CD4-positive, alpha-beta T cell (primary cell): ENCODE measurements around the gene ANKRD29. TPM values are rescaled to one million over a fixed set of nuclear protein-coding genes. Genes with fewer than 3 reads are reported as not detected.
"Not testable (repeated sequence)": the region's sequence is repeated elsewhere in the genome, so short reads cannot be mapped to it uniquely, and the experiment has no call there.

Experiments used
- ATAC-seq: fragments of 200-7000 bp; cut with Tn5 transposase; one replicate; pipeline ENCODE4 v1.10.0; 2022; ENCODE audit warnings: mild to moderate bottlenecking; ENCODE audit not compliant: poor library complexity
- CTCF ChIA-PET: fragments of 350-600 bp; sonication (Branson Sonifier 250); formaldehyde crosslinking; loops from one replicate; lab custom pipeline; 2021; ENCODE audit warnings: antibody characterized with exemption, inconsistent platforms; lab: Charles Lee
- POLR2A ChIA-PET: fragments of 350-600 bp; sonication (Branson Sonifier 250); formaldehyde crosslinking; loops from one replicate; lab custom pipeline; 2021; ENCODE audit warnings: antibody characterized with exemption, inconsistent platforms; lab: Charles Lee
- DNase-seq, 14 experiments: peaks; one replicate each; pipeline ENCODE4 v3.0.0-alpha.2; 2013 to 2020; ENCODE audit warnings: mixed read lengths in 2 of 14
- H3K27ac ChIP-seq, 2 donors: one replicate each; pipeline versions ENCODE4 v1.5.1 to v1.7.0; 2013; ENCODE audit warnings: low read length in 2 of 2, low read depth in 1 of 2, mild to moderate bottlenecking in 1 of 2
- H3K27me3 ChIP-seq, 2 experiments: 1 replicate in 1 of 2; 2 replicates in 1 of 2; pipeline versions ENCODE4 v1.6.1 to v1.7.0; 2013; ENCODE audit warnings: low read length in 2 of 2, control low read depth in 1 of 2, mild to moderate bottlenecking in 1 of 2, moderate library complexity in 1 of 2; ENCODE audit not compliant: insufficient read depth in 2 of 2, control insufficient read depth in 1 of 2
- H3K36me3 ChIP-seq: one replicate; pipeline ENCODE4 v1.6.1; 2013; ENCODE audit warnings: low read length, control low read depth; ENCODE audit not compliant: insufficient read depth
- H3K4me1 ChIP-seq: one replicate; pipeline ENCODE4 v1.6.1; 2013; ENCODE audit warnings: low read length, control low read depth; ENCODE audit not compliant: insufficient read depth
- H3K4me3 ChIP-seq: one replicate; pipeline ENCODE4 v1.5.1; 2013; ENCODE audit warnings: mild to moderate bottlenecking, low read length, moderate library complexity
- H3K9me3 ChIP-seq, 2 experiments: 1 replicate in 1 of 2; 2 replicates in 1 of 2; pipeline versions ENCODE4 v1.6.1 to v1.7.0; 2013; ENCODE audit warnings: low read length in 2 of 2, mild to moderate bottlenecking in 2 of 2, control low read depth in 1 of 2, moderate library complexity in 1 of 2; ENCODE audit not compliant: control insufficient read depth in 1 of 2, insufficient read depth in 1 of 2
- H3K27ac Mint-ChIP-seq: one replicate; pipeline ENCODE4 v1.8.0; 2020; ENCODE audit warnings: mixed read lengths
- H3K27me3 Mint-ChIP-seq: one replicate; pipeline ENCODE4 v1.8.0; 2021; ENCODE audit warnings: mixed read lengths
- H3K36me3 Mint-ChIP-seq: one replicate; pipeline ENCODE4 v1.8.0; 2021; ENCODE audit warnings: low read depth, mixed read lengths
- H3K4me1 Mint-ChIP-seq: one replicate; pipeline ENCODE4 v1.8.0; 2021; ENCODE audit warnings: low read depth, mixed read lengths
- H3K4me3 Mint-ChIP-seq: one replicate; pipeline ENCODE4 v1.8.0; 2020; ENCODE audit warnings: mild to moderate bottlenecking, mixed read lengths
- H3K9me3 Mint-ChIP-seq: one replicate; pipeline ENCODE4 v1.8.0; 2020; ENCODE audit warnings: mixed read lengths
- CTCF ChIP-seq: fragments of 200-600 bp; IDR thresholded peaks from one replicate; pipeline ENCODE4 v1.8.0; 2022; ENCODE audit warnings: antibody characterized with exemption, mild to moderate bottlenecking
- intact Hi-C, 2 experiments: fragments of 100-400 bp; cut with DNase I in 1 of 2; cut with micrococcal nuclease in 1 of 2; formaldehyde crosslinking; loops; one replicate each; pipeline versions ENCODE4 v1.15.1 to v1.9.0; 2023 to 2025; cut with DNase I, micrococcal nuclease
- total RNA-seq, 174 experiments: library from RNA in 2 of 174; stranded (reverse) in 2 of 174; gene quantifications; one replicate each; pipeline ENCODE4 v1.2.3 and lab custom pipeline; 2021 to 2026

ANKRD29 gene
- total RNA-seq, 2 experiments from 2014 or later: 0.28 to 0.58 TPM

GRCh38 chr18:23641143-23641720 is 21.5 kb downstream of the ANKRD29 start:
- H3K4me3 ChIP-seq: no peak overlapping the region
- Mint-ChIP-seq H3K9me3 (no peaks in the 10 kb centered on the region), H3K36me3 (no peaks in the 10 kb centered on the region), H3K27me3 (no peaks in the 10 kb centered on the region), H3K27ac (no peak overlapping the region), H3K4me3 (no peak overlapping the region), H3K4me1 (no peaks in the 10 kb centered on the region)
- peaks cover 0 to 17% of the 10 kb centered on the region in 2 experiments for H3K9me3 ChIP-seq
- intact Hi-C loops: no loop called here
- no peak for DNase-seq
- no peaks in the 10 kb centered on the region for H3K4me1 ChIP-seq
- ChIA-PET POLR2A (no interaction called here), CTCF (no interaction called here)
- no peak for ATAC-seq
- no peaks in the 10 kb centered on the region for H3K27me3 ChIP-seq
- no peak for TF ChIP-seq CTCF
- H3K36me3 ChIP-seq: no peaks in the 10 kb centered on the region
- no peak overlapping the region for H3K27ac ChIP-seq

GRCh38 chr18:23640052-23640451 is 22.7 kb downstream of the ANKRD29 start:
- Mint-ChIP-seq H3K36me3 (no peaks in the 10 kb centered on the region), H3K9me3 (no peaks in the 10 kb centered on the region), H3K4me1 (peaks cover 7% of the 10 kb centered on the region), H3K27ac (no peak overlapping the region), H3K27me3 (no peaks in the 10 kb centered on the region), H3K4me3 (no peak overlapping the region)
- intact Hi-C loops: no loop called here
- H3K9me3 ChIP-seq: peaks cover 0 to 17% of the 10 kb centered on the region in 2 experiments
- H3K27me3 ChIP-seq: no peaks in the 10 kb centered on the region
- H3K36me3 ChIP-seq: no peaks in the 10 kb centered on the region
- no peak for ATAC-seq
- DNase-seq: no peak
- H3K4me3 ChIP-seq: no peak overlapping the region
- ChIA-PET CTCF (no interaction called here), POLR2A (no interaction called here)
- TF ChIP-seq CTCF: no peak
- H3K27ac ChIP-seq: no peak overlapping the region
- H3K4me1 ChIP-seq: no peaks in the 10 kb centered on the region

- ATAC-seq, H3K4me1 ChIP-seq, H3K9me3 ChIP-seq, H3K4me1 Mint-ChIP-seq, intact Hi-C loops, H3K4me3 Mint-ChIP-seq, H3K4me3 ChIP-seq, H3K27me3 Mint-ChIP-seq, H3K27ac ChIP-seq, H3K27me3 ChIP-seq, DNase-seq, CTCF ChIA-PET, H3K9me3 Mint-ChIP-seq, H3K36me3 Mint-ChIP-seq, H3K36me3 ChIP-seq, H3K27ac Mint-ChIP-seq: not testable (repeated sequence)
- POLR2A ChIA-PET: interaction anchor here (1.0 kb wide), 1 partner anchor 391 kb away, joined by 3 read pairs; no protein-coding TSS in a partner anchor
Observed at GRCh38 chr18:23636433-23636832, 26.3 kb downstream of the ANKRD29 start.

- peaks cover 0 to 3% of the 10 kb centered on the region in 2 experiments for H3K9me3 ChIP-seq
- no peaks in the 10 kb centered on the region for H3K36me3 ChIP-seq
- no peak for ATAC-seq
- TF ChIP-seq CTCF: no peak
- H3K27ac Mint-ChIP-seq: no peak overlapping the region
- H3K4me1 ChIP-seq: no peaks in the 10 kb centered on the region
- H3K27me3 Mint-ChIP-seq: no peaks in the 10 kb centered on the region
- H3K9me3 Mint-ChIP-seq: no peaks in the 10 kb centered on the region
- no peaks in the 10 kb centered on the region for H3K36me3 Mint-ChIP-seq
- no peak overlapping the region for H3K27ac ChIP-seq
- POLR2A ChIA-PET: interaction anchor here (1.0 kb wide), 1 partner anchor 392 kb away, joined by 3 read pairs; no protein-coding TSS in a partner anchor
- no peak overlapping the region for H3K4me3 Mint-ChIP-seq
- peaks cover 7% of the 10 kb centered on the region for H3K4me1 Mint-ChIP-seq
- H3K27me3 ChIP-seq: no peaks in the 10 kb centered on the region
- CTCF ChIA-PET: no interaction called here
- no peak for DNase-seq
- intact Hi-C loops: no loop called here
- no peak overlapping the region for H3K4me3 ChIP-seq
Observed at GRCh38 chr18:23636071-23636399, 26.7 kb downstream of the ANKRD29 start.
